ENCODE measurements around the gene KLK5.

The KLK5 gene

GRCh38 chr19:50969413-50969760, 16.5 kb upstream of the KLK5 start, which contains the start of gene KLK6:
KLK6 (minus strand) TSS chr19:50969591; CDS start chr19:50968104, 1,487 bp downstream.
- DNase-seq (ENCODE audit: insufficient read length, low spot score) (no peak), FAIRE-seq (no peak)

- FAIRE-seq (no peak), DNase-seq (ENCODE audit: insufficient read length, low spot score) (no peak)
These were observed 16.0 kb upstream of the KLK5 start for GRCh38 chr19:50968716-50969412.

- no peak for DNase-seq (ENCODE audit: insufficient read length, low spot score)
- no peak for FAIRE-seq
These were observed 15.3 kb upstream of the KLK5 start for GRCh38 chr19:50967929-50968715.

- DNase-seq (ENCODE audit: insufficient read length, low spot score) (no peak), FAIRE-seq (no peak)
These were observed 11.4 kb upstream of the KLK5 start for GRCh38 chr19:50964266-50964665.

- FAIRE-seq: no peak
- no peak for DNase-seq (ENCODE audit: insufficient read length, low spot score)
These were observed 10.5 kb upstream of the KLK5 start for GRCh38 chr19:50963381-50963780.

GRCh38 chr19:50962245-50962644, 9.4 kb upstream of the KLK5 start:
- DNase-seq (ENCODE audit: insufficient read length, low spot score) (no peak), FAIRE-seq (no peak)

- FAIRE-seq: no peak
- DNase-seq (ENCODE audit: insufficient read length, low spot score): no peak
These were observed 7.1 kb upstream of the KLK5 start for GRCh38 chr19:50959731-50960500.

GRCh38 chr19:50957587-50957986, 4.7 kb upstream of the KLK5 start:
- no peak for DNase-seq (ENCODE audit: insufficient read length, low spot score)
- FAIRE-seq: no peak

GRCh38 chr19:50949861-50950260, 3.0 kb downstream of the KLK5 start:
- FAIRE-seq (no peak), DNase-seq (ENCODE audit: insufficient read length, low spot score) (no peak)

GRCh38 chr19:50947123-50947522, 5.7 kb downstream of the KLK5 start:
- FAIRE-seq (no peak), DNase-seq (ENCODE audit: insufficient read length, low spot score) (no peak)

GRCh38 chr19:50944795-50945194, 8.0 kb downstream of the KLK5 start:
- DNase-seq (ENCODE audit: insufficient read length, low spot score) (no peak), FAIRE-seq (no peak)

- DNase-seq (ENCODE audit: insufficient read length, low spot score): no peak
- no peak for FAIRE-seq
These were observed 9.6 kb downstream of the KLK5 start for GRCh38 chr19:50943074-50943828.

- no peak for FAIRE-seq
- DNase-seq (ENCODE audit: insufficient read length, low spot score): no peak
These were observed 13.2 kb downstream of the KLK5 start for GRCh38 chr19:50939596-50939995.

- no peak for FAIRE-seq
- no peak for DNase-seq (ENCODE audit: insufficient read length, low spot score)
These were observed 19.2 kb downstream of the KLK5 start for GRCh38 chr19:50933640-50934039.

- no peak for FAIRE-seq
These were observed 20.2 kb downstream of the KLK5 start for GRCh38 chr19:50932690-50933083.

GRCh38 chr19:50932018-50932689, 20.7 kb downstream of the KLK5 start:
- DNase-seq (ENCODE audit: insufficient read length, low spot score) (no peak), FAIRE-seq (no peak)

More at GRCh38 chr19:50932690-50933083, 20.2 kb downstream of the KLK5 start:
- DNase-seq (ENCODE audit: insufficient read length, low spot score): no peak

GRCh38 chr19:50931023-50931422, 21.8 kb downstream of the KLK5 start:
- FAIRE-seq (no peak), DNase-seq (ENCODE audit: insufficient read length, low spot score) (no peak)

GRCh38 chr19:50928831-50929230, 24.0 kb downstream of the KLK5 start:
- FAIRE-seq: no peak
- no peak for DNase-seq (ENCODE audit: insufficient read length, low spot score)

GRCh38 chr19:50926144-50926543, 26.7 kb downstream of the KLK5 start:
- no peak for FAIRE-seq
- no peak for DNase-seq (ENCODE audit: insufficient read length, low spot score)

- FAIRE-seq: no peak
These were observed 27.1 kb downstream of the KLK5 start for GRCh38 chr19:50925734-50926133.

More at GRCh38 chr19:50925734-50926133, 27.1 kb downstream of the KLK5 start:
- DNase-seq (ENCODE audit: insufficient read length, low spot score): no peak
